ENCODE measurements around the gene MSH5.

Gene MSH5

GRCh38 chr6:31713991-31714684 is 25.7 kb upstream of the MSH5 start:
- no peak for DNase-seq

DNA sequence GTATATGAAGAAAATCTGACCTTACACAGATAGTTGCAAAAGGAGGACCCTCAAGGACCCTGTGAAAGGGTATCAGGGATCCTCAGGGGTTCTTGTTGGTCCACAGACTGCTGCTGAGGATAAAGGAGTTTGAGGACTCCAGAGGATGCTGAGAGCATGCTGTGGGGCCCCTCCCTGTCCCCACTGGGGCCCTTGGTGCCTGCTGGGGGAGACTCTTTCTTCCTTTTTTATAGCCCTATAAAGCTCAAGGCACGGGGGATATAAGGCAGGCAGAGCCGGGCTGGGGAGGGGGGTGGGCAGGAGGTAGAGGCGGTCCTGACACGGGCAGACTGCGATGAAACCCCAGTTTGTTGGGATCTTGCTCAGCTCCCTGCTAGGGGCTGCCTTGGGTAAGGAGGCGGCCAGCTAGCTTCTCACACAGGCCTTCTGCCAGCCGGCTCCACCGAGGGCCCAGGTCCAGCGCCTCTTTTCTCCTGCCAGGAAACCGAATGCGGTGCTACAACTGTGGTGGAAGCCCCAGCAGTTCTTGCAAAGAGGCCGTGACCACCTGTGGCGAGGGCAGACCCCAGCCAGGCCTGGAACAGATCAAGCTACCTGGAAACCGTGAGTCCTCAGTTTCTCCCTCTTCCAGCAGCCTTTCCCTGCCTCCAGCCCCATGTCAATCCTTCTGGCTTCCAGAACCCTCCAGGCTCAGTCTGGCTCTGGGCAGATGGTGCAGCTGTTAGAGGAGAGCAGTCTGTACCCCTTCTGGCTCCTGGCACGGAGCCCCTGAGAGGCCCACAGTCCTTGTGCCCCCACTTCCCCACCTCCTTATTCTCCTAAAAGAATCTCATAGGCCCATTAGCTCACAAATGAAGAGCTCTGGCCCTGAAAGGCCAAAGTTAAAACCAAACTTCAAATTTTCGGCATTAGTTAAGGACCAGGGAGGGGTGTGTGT is 24.5 kb upstream of the MSH5 start, which contains the start of gene LY6G6D:
Gene LY6G6D, plus strand, starts transcription at position 327 of the 937 bp plus-strand sequence. Its CDS starts 8 bp downstream, at position 335.
- no peak for DNase-seq

- no peak for DNase-seq
Observed at GRCh38 chr6:31717499-31718222, 22.1 kb upstream of the MSH5 start.

DNA sequence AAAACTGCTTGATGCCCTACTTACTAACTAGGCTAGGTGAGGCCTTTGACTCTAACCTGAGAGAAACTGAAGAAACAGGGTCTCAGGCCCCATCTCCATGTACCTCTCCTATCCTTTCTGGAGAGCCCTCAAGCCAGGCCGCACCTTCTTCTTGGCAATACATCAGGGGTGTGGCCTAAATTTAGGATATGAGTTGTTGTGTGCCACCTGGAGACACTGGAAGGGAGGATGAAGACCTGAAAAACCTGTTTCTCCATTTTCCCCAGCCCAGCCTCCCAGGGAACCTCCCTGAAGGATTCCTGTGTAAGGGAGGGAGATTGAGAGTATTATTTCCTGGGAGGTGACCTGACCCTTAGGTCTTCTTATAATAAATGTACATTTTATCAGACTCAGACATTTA is 21.5 kb upstream of the MSH5 start:
- DNase-seq: no peak

DNA sequence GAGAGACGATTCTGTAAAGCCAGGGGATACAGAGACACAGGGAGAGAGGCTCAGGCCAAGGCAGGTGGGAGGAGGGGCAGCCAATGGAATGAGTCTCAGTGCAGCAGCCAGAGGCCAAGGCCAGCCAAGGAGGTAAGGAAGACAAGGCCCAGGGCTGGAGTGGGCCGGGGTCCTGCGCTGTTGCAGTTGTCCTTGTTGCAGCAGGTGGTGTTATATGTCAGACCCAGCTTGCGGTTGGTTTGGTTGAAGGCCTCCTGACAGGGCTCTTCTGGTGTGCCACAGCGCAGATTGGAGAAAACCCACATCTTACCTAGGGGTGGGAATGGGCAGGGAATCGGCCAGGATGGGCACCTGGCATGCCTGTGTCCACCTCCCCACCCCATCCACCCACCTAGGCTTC is 20.8 kb upstream of the MSH5 start:
- DNase-seq: no peak

GRCh38 chr6:31720196-31720770 is 19.5 kb upstream of the MSH5 start:
- DNase-seq: no peak

DNA sequence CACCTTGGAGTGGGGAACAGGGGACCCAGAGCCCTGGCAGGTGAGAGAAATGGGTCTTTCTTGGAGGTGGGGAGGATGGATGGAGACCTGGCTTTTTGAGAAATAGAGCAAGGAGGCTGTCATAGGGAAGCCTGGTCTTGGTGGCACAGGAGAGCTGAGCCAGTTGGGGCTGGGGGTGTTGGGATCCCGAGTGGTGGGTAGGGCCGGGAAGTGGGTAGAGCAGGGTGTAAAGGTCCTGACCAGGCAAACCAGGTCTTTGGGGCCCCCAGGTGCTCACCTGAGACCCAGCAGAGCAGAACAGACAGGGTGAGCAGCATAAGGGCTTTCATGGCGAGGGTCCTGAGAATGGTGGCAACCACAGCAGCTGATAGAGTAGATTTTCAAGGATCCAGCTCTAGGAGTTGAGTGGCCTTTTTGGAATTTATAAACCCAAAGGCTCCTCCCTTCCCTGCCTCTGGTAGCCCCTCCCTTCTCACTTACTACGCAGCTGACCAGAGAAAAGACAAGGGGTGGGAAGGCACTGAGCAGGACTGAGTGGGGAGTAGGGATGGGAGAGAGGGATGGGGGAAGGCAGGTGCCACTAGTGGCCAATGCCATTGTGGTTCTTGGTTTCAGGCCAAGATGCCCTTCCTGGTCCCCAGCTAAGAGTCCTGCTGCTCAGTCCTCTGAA is 18.3 kb upstream of the MSH5 start, which contains the start of gene LY6G6C:
Gene LY6G6C, minus strand, starts transcription at position 396 of the 670 bp plus-strand sequence. Its CDS starts 67 bp downstream, at position 329.
- no peak for DNase-seq

DNA sequence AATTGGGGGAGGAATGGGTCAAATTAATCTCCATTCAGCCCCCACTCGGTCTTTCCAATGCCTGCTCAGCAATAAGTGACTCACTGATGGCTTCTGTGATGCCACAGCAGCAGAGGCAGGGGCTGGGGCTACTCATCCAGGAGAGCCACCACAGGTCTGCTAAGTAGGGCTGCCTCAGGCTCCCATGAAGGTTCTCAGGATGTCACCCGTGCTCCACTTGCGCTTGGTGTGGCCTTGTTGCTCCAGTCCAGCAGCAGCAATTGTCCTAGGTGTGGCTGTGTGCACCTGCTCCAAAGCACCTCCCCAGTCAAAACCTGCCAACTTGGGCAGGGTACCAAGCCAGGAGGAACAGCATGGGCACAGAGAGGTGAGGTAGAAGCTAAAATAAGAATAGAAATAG is 17.6 kb upstream of the MSH5 start:
- no peak for DNase-seq

GRCh38 chr6:31723245-31723979 is 16.4 kb upstream of the MSH5 start, which contains the start of gene MPIG6B:
Gene MPIG6B (plus strand): TSS chr6:31723373. CDS start chr6:31723384, 11 bp downstream.
- DNase-seq: no peak

DNA sequence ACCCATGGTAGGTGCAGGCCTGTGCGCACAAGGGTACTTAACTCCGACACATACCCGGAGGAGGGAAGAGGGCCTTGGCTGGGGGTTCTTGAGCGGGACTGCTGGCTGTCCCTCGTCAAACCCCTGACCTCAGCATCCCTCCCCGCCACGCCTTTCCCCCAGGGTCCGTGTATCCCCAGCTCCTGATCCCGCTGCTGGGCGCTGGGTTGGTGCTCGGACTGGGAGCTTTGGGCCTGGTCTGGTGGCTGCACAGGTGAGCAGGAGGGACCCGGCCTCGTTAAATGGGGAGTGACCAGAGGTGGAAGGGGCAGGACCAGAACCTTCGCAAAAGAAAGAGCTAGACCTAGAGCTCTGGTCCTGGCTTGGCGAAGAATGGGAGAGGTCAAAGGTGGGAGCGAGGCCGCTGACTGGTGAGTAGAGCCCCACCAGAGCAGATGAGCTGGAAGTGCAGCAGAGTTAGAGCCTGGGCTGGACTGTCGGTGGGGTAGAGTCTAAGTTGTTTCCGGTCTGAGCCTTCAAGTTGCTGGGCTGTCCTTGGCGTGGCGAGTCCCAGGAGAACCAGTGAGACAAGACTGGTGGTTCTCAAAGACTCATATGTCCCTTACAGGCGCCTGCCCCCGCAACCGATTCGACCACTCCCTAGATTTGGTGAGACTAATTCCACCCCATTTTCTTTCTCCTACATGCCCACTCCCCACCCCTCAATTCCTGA is 15.7 kb upstream of the MSH5 start:
- no peak for DNase-seq

GRCh38 chr6:31725502-31726350 is 14.1 kb upstream of the MSH5 start:
- no peak for DNase-seq

DNA sequence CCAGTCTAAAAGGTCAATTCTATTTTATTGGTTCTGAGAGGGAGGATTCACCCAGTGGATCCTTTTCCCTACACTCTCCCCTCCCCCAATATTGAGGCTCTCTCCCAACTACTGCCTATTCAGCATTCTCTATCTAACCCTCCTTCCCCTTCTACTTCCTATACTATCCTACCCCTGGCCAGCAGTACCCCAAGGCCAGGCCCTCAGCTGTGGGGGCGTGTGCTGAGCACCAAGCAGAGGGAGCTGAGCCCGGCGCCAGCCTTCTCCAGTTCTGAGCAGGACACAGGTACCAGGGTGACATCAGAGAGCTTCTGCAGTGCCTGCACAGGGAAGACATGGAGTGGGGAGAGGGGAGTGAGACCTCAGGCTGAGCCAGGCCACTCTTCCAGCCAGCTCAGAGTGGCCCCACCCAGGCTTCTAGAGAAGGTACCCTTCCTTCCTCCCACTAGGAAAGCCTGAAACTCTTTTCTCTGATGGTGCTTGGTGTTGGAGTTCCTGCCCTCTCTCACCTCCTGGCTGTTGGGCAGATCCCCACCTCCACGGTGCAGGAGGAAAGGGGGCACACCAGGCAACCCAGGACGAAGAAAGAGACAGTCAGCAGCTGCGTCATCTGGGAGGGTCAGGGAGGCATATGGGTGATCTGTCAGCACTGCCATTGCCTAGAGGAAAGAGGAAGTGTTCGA is 12.6 kb upstream of the MSH5 start:
- DNase-seq: no peak

DNA sequence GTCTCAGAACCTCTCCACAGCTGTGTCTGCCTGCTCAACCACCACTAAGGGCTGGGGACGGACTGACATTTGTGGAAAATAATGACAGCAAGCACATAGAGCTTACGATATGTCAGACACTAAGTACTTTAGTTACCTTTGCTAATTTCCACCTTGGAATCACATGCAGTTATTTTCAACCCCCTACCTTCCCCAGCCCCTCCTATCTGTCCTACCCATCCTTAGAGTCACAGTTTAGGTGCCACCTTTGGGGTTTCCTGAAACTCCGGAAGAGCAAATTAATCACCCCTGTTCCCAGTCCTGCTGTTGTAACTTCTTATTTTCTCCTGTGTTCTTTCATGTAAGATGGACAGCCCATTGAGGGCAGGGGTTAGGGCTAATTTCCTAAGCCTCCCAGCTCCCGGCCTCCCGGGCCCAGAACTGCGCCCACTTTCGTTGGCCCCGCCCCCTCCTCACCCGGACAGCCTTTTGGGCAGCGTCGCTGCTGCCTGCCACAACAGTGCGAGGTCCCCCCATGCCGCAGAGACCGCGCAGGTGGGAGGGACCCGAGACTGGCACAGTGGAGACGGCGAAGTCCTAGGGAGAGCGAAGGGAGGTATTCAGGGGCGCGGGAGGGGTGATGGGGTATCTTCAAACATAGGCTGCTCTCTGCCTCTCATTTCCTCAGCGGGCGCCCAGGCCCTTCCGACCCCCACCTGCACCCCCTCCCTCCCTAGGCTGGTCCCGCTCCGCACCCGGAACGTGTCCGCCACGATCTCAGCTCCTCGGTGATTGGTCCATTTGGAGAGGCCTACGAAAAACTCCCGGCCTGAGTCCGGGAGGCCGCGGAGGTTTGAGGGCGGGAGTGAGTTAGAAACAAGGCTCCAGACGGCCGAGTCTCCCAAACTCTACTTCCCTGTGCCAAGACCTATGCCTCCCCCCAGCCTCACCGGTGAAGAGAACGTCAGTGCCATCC is 11.8 kb upstream of the MSH5 start:
- DNase-seq: no peak

GRCh38 chr6:31728767-31729514 is 10.9 kb upstream of the MSH5 start, which contains the start of gene DDAH2:
Gene DDAH2 (minus strand): TSS chr6:31729299. CDS start chr6:31729161, 138 bp downstream.
- no peak for DNase-seq

DNA sequence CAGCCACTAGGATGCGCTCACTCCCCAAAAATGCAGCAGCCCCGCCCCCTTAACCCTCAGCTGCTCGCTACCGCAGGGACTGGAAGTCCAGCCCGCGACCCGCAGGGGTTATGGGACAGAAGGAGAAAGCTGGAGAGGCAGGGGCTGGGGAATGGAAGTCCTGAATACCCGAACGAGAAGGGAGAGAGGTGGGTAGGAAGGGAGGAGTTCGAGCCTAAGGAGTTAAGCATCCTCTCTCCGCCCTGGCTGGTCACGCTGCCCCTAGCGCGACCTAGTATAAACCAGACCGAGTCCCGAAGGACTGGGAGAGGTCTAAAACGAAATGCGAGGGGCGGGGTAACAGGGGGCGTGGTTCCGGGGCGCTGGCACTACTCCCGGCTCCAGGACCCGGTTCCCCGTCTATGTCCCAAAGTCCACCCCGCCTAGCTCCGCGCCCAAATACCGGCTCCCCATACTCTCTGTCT is 10.3 kb upstream of the MSH5 start:
- DNase-seq: peak; percentile 75

DNA sequence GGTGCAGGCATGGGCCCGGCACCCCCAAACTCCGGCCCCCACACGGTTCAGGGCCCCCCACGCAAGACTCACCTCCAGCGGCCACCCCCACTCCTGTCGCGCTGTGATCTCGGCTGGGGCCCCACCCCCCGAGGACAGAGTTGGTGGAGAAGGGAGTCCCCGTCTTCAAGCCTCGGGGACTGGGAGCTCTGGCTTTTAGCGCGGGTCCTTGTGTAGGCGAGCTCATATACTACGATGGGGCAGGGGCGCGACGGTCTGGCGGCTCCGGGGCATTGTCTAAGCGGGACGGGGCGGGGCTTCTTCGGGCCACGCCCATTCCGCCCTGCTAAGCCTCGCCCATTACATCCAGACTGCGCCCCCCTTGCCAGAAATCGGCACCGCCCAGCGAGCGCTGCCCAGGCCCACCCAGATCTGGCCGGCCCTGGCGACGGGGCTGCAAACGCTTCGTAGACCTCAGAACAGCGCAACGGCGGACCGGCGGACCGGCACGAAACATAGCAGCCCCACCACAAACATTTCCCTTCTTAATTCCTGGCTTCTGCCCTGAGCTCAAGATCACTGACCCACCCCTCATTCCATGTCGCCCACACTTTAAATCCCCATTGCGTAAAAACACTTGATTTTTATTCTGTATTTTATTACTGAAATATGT is 9.7 kb upstream of the MSH5 start:
- peak; percentile 58 for DNase-seq
